ENCODE data around the gene COPS7A. TPM values are rescaled to one million over a fixed set of nuclear protein-coding genes. Genes with fewer than 3 reads are reported as not detected.

COPS7A gene
- total RNA-seq, 1 experiment from 2014 or later: 39.2 TPM

- H3K4me3 ChIP-seq (ENCODE audit: low read length): peak within 1 kb of the TSS; percentile 66
- H3K36me3 ChIP-seq (ENCODE audit: insufficient read depth, low read length): no peaks in the 10 kb centered on the region
- no peaks in the 10 kb centered on the region for H3K9me2 ChIP-seq (replicated peaks; ENCODE audit: insufficient read depth, low read length)
- H3K9me3 ChIP-seq (ENCODE audit: low read length): no peaks in the 10 kb centered on the region
- peak within 1 kb of the TSS; percentile 66 for H3K9ac ChIP-seq (ENCODE audit: low read length)
- no peaks in the 10 kb centered on the region for H4K20me1 ChIP-seq (ENCODE audit: insufficient read depth, low read depth, low read length)
- no peak within 1 kb of the TSS for H3K27ac ChIP-seq (ENCODE audit: low read length)
- H3K4me1 ChIP-seq (ENCODE audit: low read length): peaks cover 42% of the 10 kb centered on the region
- H3K4me2 ChIP-seq (ENCODE audit: low read depth, low read length, poor library complexity, severe bottlenecking): peak within 1 kb of the TSS; percentile 85
- peaks cover 3% of the 10 kb centered on the region; the same call in 1 of the 2 replicates for H3K27me3 ChIP-seq (ENCODE audit: low read length)
- H2AFZ ChIP-seq (ENCODE audit: low read length): peak within 1 kb of the TSS; percentile 84; the same call in 1 of the 2 replicates
- H3K79me2 ChIP-seq (ENCODE audit: low read length): no peaks in the 10 kb centered on the region
- peak; percentile 53 for DNase-seq
These were observed 42.1 kb downstream of the COPS7A start, which contains the start of gene PTMS for GRCh38 chr12:6765634-6766581. TSS of gene PTMS (plus strand) at chr12:6766363. CDS start at chr12:6766706, 343 bp downstream.

GRCh38 chr12:6766651-6767349, 43.0 kb downstream of the COPS7A start:
- H3K9ac ChIP-seq (ENCODE audit: low read length): peak overlapping the region; percentile 66
- DNase-seq: peak; percentile 76
- peak overlapping the region; percentile 84; the same call in 1 of the 2 replicates for H2AFZ ChIP-seq (ENCODE audit: low read length)
- H4K20me1 ChIP-seq (ENCODE audit: insufficient read depth, low read depth, low read length): no peaks in the 10 kb centered on the region
- H3K9me3 ChIP-seq (ENCODE audit: low read length): no peaks in the 10 kb centered on the region
- peaks cover 45% of the 10 kb centered on the region for H3K4me1 ChIP-seq (ENCODE audit: low read length)
- peak overlapping the region; percentile 85 for H3K4me2 ChIP-seq (ENCODE audit: low read depth, low read length, poor library complexity, severe bottlenecking)
- no peaks in the 10 kb centered on the region for H3K36me3 ChIP-seq (ENCODE audit: insufficient read depth, low read length)
- H3K27ac ChIP-seq (ENCODE audit: low read length): no peak overlapping the region
- H3K4me3 ChIP-seq (ENCODE audit: low read length): peak overlapping the region; percentile 66
- H3K9me2 ChIP-seq (replicated peaks; ENCODE audit: insufficient read depth, low read length): no peaks in the 10 kb centered on the region
- peaks cover 3% of the 10 kb centered on the region; the same call in 1 of the 2 replicates for H3K27me3 ChIP-seq (ENCODE audit: low read length)
- no peaks in the 10 kb centered on the region for H3K79me2 ChIP-seq (ENCODE audit: low read length)

- H3K9me3 ChIP-seq (ENCODE audit: low read length): no peaks in the 10 kb centered on the region
- no peaks in the 10 kb centered on the region for H3K79me2 ChIP-seq (ENCODE audit: low read length)
- peaks cover 41% of the 10 kb centered on the region for H3K4me1 ChIP-seq (ENCODE audit: low read length)
- H4K20me1 ChIP-seq (ENCODE audit: insufficient read depth, low read depth, low read length): no peaks in the 10 kb centered on the region
- H3K4me2 ChIP-seq (ENCODE audit: low read depth, low read length, poor library complexity, severe bottlenecking): peak overlapping the region; percentile 85
- H3K27ac ChIP-seq (ENCODE audit: low read length): no peak overlapping the region
- no peak for DNase-seq
- H3K4me3 ChIP-seq (ENCODE audit: low read length): peak overlapping the region; percentile 66
- H3K9me2 ChIP-seq (replicated peaks; ENCODE audit: insufficient read depth, low read length): no peaks in the 10 kb centered on the region
- H3K27me3 ChIP-seq (ENCODE audit: low read length): peaks cover 3% of the 10 kb centered on the region; the same call in 1 of the 2 replicates
- 0 out of 2 replicates have a peak overlapping the region, but pooled peaks have one; percentile 84 for H2AFZ ChIP-seq (ENCODE audit: low read length)
- H3K9ac ChIP-seq (ENCODE audit: low read length): peak overlapping the region; percentile 66
- H3K36me3 ChIP-seq (ENCODE audit: insufficient read depth, low read length): no peaks in the 10 kb centered on the region
These were observed 43.8 kb downstream of the COPS7A start for GRCh38 chr12:6767353-6768319.

- Histone ChIP-seq H3K4me1 (ENCODE audit: low read length) (peaks cover 44% of the 10 kb centered on the region), H3K9me3 (ENCODE audit: low read length) (no peaks in the 10 kb centered on the region), H3K36me3 (ENCODE audit: insufficient read depth, low read length) (no peaks in the 10 kb centered on the region), H3K9ac (ENCODE audit: low read length) (no peak overlapping the region), H3K4me2 (ENCODE audit: low read depth, low read length, poor library complexity, severe bottlenecking) (no peak overlapping the region), H3K4me3 (ENCODE audit: low read length) (no peak overlapping the region), H3K27me3 (ENCODE audit: low read length) (peaks cover 3% of the 10 kb centered on the region; the same call in 1 of the 2 replicates), H4K20me1 (ENCODE audit: insufficient read depth, low read depth, low read length) (no peaks in the 10 kb centered on the region), H3K27ac (ENCODE audit: low read length) (no peak overlapping the region), H2AFZ (ENCODE audit: low read length) (no peak overlapping the region), H3K9me2 (replicated peaks; ENCODE audit: insufficient read depth, low read length) (no peaks in the 10 kb centered on the region), H3K79me2 (ENCODE audit: low read length) (no peaks in the 10 kb centered on the region)
- DNase-seq: no peak
These were observed 44.6 kb downstream of the COPS7A start for GRCh38 chr12:6768437-6768914.

- Histone ChIP-seq H2AFZ (ENCODE audit: low read length) (no peak overlapping the region), H4K20me1 (ENCODE audit: insufficient read depth, low read depth, low read length) (no peaks in the 10 kb centered on the region), H3K4me2 (ENCODE audit: low read depth, low read length, poor library complexity, severe bottlenecking) (no peak overlapping the region), H3K79me2 (ENCODE audit: low read length) (no peaks in the 10 kb centered on the region), H3K9me3 (ENCODE audit: low read length) (no peaks in the 10 kb centered on the region), H3K9me2 (replicated peaks; ENCODE audit: insufficient read depth, low read length) (no peaks in the 10 kb centered on the region), H3K9ac (ENCODE audit: low read length) (no peak overlapping the region), H3K4me3 (ENCODE audit: low read length) (no peak overlapping the region), H3K27me3 (ENCODE audit: low read length) (peaks cover 3% of the 10 kb centered on the region; the same call in 1 of the 2 replicates), H3K27ac (ENCODE audit: low read length) (no peak overlapping the region), H3K36me3 (ENCODE audit: insufficient read depth, low read length) (no peaks in the 10 kb centered on the region), H3K4me1 (ENCODE audit: low read length) (peaks cover 42% of the 10 kb centered on the region)
- no peak for DNase-seq
These were observed 45.1 kb downstream of the COPS7A start for GRCh38 chr12:6768990-6769389.

GRCh38 chr12:6769666-6770065, 45.8 kb downstream of the COPS7A start:
- Histone ChIP-seq H3K9ac (ENCODE audit: low read length) (no peak overlapping the region), H2AFZ (ENCODE audit: low read length) (no peak overlapping the region), H3K27ac (ENCODE audit: low read length) (no peak overlapping the region), H3K4me3 (ENCODE audit: low read length) (no peak overlapping the region), H3K4me2 (ENCODE audit: low read depth, low read length, poor library complexity, severe bottlenecking) (no peak overlapping the region), H3K79me2 (ENCODE audit: low read length) (no peaks in the 10 kb centered on the region), H3K4me1 (ENCODE audit: low read length) (peaks cover 35% of the 10 kb centered on the region), H4K20me1 (ENCODE audit: insufficient read depth, low read depth, low read length) (no peaks in the 10 kb centered on the region), H3K27me3 (ENCODE audit: low read length) (peaks cover 3% of the 10 kb centered on the region; the same call in 1 of the 2 replicates), H3K36me3 (ENCODE audit: insufficient read depth, low read length) (no peaks in the 10 kb centered on the region), H3K9me2 (replicated peaks; ENCODE audit: insufficient read depth, low read length) (no peaks in the 10 kb centered on the region), H3K9me3 (ENCODE audit: low read length) (no peaks in the 10 kb centered on the region)
- no peak for DNase-seq

- no peaks in the 10 kb centered on the region for H4K20me1 ChIP-seq (ENCODE audit: insufficient read depth, low read depth, low read length)
- H3K4me2 ChIP-seq (ENCODE audit: low read depth, low read length, poor library complexity, severe bottlenecking): no peak overlapping the region
- H3K9ac ChIP-seq (ENCODE audit: low read length): no peak overlapping the region
- no peaks in the 10 kb centered on the region for H3K9me2 ChIP-seq (replicated peaks; ENCODE audit: insufficient read depth, low read length)
- no peak for DNase-seq
- H3K27ac ChIP-seq (ENCODE audit: low read length): no peak overlapping the region
- no peaks in the 10 kb centered on the region for H3K9me3 ChIP-seq (ENCODE audit: low read length)
- no peaks in the 10 kb centered on the region for H3K79me2 ChIP-seq (ENCODE audit: low read length)
- H2AFZ ChIP-seq (ENCODE audit: low read length): no peak overlapping the region
- H3K4me1 ChIP-seq (ENCODE audit: low read length): peaks cover 31% of the 10 kb centered on the region
- H3K27me3 ChIP-seq (ENCODE audit: low read length): peaks cover 2% of the 10 kb centered on the region; the same call in 1 of the 2 replicates
- no peak overlapping the region for H3K4me3 ChIP-seq (ENCODE audit: low read length)
- no peaks in the 10 kb centered on the region for H3K36me3 ChIP-seq (ENCODE audit: insufficient read depth, low read length)
These were observed 46.2 kb downstream of the COPS7A start for GRCh38 chr12:6770094-6770493.

Measured in Karpas-422 (cell line).